PC-3 (cell line): ENCODE measurements around the gene HIBCH. TPM values are rescaled to one million over a fixed set of nuclear protein-coding genes. Genes with fewer than 3 reads are reported as not detected.
A peak's percentile ranks its signal among the peaks of the same experiment; 100 is the strongest.
"Not testable (repeated sequence)": the region's sequence is repeated elsewhere in the genome, so short reads cannot be mapped to it uniquely, and the experiment has no call there.

ENCODE experiments used
- ATAC-seq: fragments of 200-7000 bp; cut with Tn5 transposase; 2 replicates; pipeline ENCODE4 v1.9.1; 2020; ENCODE audit warnings: mild to moderate bottlenecking, moderate library complexity
- BruUV-seq: library from RNA; stranded (reverse); fragments of 400-500 nt; replicated peaks from 2 replicates; lab custom pipeline; 2021; lab: Mats Ljungman, UMichigan
- CTCF ChIA-PET: fragments of 300-600 bp; sonication (Branson Sonifier 250); formaldehyde crosslinking; loops from one replicate; lab custom pipeline; 2022; ENCODE audit warnings: antibody characterized with exemption; lab: Charles Lee
- POLR2A ChIA-PET: fragments of 300-600 bp; sonication (Branson Sonifier 250); formaldehyde crosslinking; loops from one replicate; lab custom pipeline; 2022; ENCODE audit warnings: antibody characterized with exemption; ENCODE audit not compliant: unreplicated experiment; lab: Charles Lee
- DNase-seq: peaks from one replicate; pipeline ENCODE4 v3.0.0-alpha.2; 2015
- H2AFZ ChIP-seq: fragments of 300-600 bp; sonication (generic); 2 replicates; pipeline ENCODE4 v1.6.0; 2016; ENCODE audit warnings: antibody characterized with exemption, low read length
- H3F3A ChIP-seq: fragments of 300-600 bp; sonication (generic); one replicate; pipeline ENCODE4 v1.6.0; 2017; ENCODE audit warnings: antibody characterized with exemption, low read length, control low read depth, mild to moderate bottlenecking; ENCODE audit not compliant: unreplicated experiment
- H3K27ac ChIP-seq: fragments of 300-600 bp; sonication (generic); 2 replicates; pipeline ENCODE4 v1.5.1; 2016; ENCODE audit warnings: mild to moderate bottlenecking, low read length
- H3K27me3 ChIP-seq: fragments of 300-600 bp; sonication (generic); 2 replicates; pipeline ENCODE4 v1.6.1; 2016; ENCODE audit warnings: low read length, mixed read lengths
- H3K36me3 ChIP-seq: fragments of 300-600 bp; sonication (generic); 2 replicates; pipeline ENCODE4 v1.6.1; 2016; ENCODE audit warnings: low read depth, mixed run types, low read length, mixed read lengths
- H3K4me1 ChIP-seq: fragments of 300-600 bp; sonication (generic); 2 replicates; pipeline ENCODE4 v1.5.1; 2016; ENCODE audit warnings: low read length; ENCODE audit not compliant: insufficient read depth
- H3K4me2 ChIP-seq: fragments of 300-600 bp; sonication (generic); 2 replicates; pipeline ENCODE4 v1.6.0; 2016; ENCODE audit warnings: low read length
- H3K4me3 ChIP-seq: fragments of 300-600 bp; sonication (generic); 2 replicates; pipeline ENCODE4 v1.5.1; 2016; ENCODE audit warnings: mild to moderate bottlenecking, low read length, mixed read lengths
- H3K79me2 ChIP-seq: fragments of 300-600 bp; sonication (generic); 2 replicates; pipeline ENCODE4 v1.6.1; 2017; ENCODE audit warnings: low read length, mixed read lengths
- H3K9ac ChIP-seq: fragments of 300-600 bp; sonication (generic); 2 replicates; pipeline ENCODE4 v1.6.0; 2016; ENCODE audit warnings: mild to moderate bottlenecking, low read length
- H3K9me2 ChIP-seq: fragments of 300-600 bp; sonication (generic); replicated peaks from 2 replicates; pipeline ENCODE4 v1.6.1; 2016; ENCODE audit warnings: mixed run types, low read length, mixed read lengths
- H3K9me3 ChIP-seq: fragments of 300-600 bp; sonication (generic); 2 replicates; pipeline ENCODE4 v1.6.1; 2016; ENCODE audit warnings: low read length, mixed read lengths
- H4K20me1 ChIP-seq: fragments of 300-600 bp; sonication (generic); 2 replicates; pipeline ENCODE4 v1.6.1; 2016; ENCODE audit warnings: low read length, mixed read lengths
- CTCF ChIP-seq: fragments of 300-600 bp; sonication (generic); conservative IDR thresholded peaks from 2 replicates; pipeline ENCODE4 v1.5.1; 2017; ENCODE audit warnings: antibody characterized with exemption, low read depth, mild to moderate bottlenecking, low read length
- EZH2 ChIP-seq: fragments of 300-600 bp; sonication (generic); IDR thresholded peaks from one replicate; pipeline ENCODE4 v1.6.1; 2017; ENCODE audit warnings: antibody characterized with exemption, mild to moderate bottlenecking, low read length; ENCODE audit not compliant: unreplicated experiment
- EZH2phosphoT487 ChIP-seq: fragments of 300-600 bp; sonication (generic); IDR thresholded peaks from 2 replicates; pipeline ENCODE4 v1.6.1; 2018; ENCODE audit warnings: mild to moderate bottlenecking, antibody characterized with exemption, low read length, borderline replicate concordance
- intact Hi-C: fragments of 100-400 bp; cut with micrococcal nuclease; formaldehyde crosslinking; loops from 2 replicates; pipeline ENCODE4 v1.9.0; 2023
- total RNA-seq: library from RNA; depleted of rRNA; stranded (reverse); fragments of >200 nt; gene quantifications from 2 replicates; pipeline ENCODE4 v1.2.3, GENCODE V29; 2014

Gene HIBCH
- total RNA-seq, 1 experiment from 2014 or later, result 12.0 TPM

GRCh38 chr2:190271783-190272456 lies 47.7 kb downstream of the HIBCH start:
- no peak for ATAC-seq
- H3K9me3 ChIP-seq, result no peaks in the 10 kb centered on the region
- H3K27ac ChIP-seq, result no peak overlapping the region
- no peak overlapping the region for H3K4me3 ChIP-seq
- peaks cover 18% of the 10 kb centered on the region for H3K4me1 ChIP-seq
- no peaks in the 10 kb centered on the region for H4K20me1 ChIP-seq
- H3K9ac ChIP-seq, result no peak overlapping the region
- DNase-seq, result no peak
- no peaks in the 10 kb centered on the region for H3K36me3 ChIP-seq
- no peak for TF ChIP-seq EZH2
- TF ChIP-seq CTCF, result no peak
- TF ChIP-seq EZH2phosphoT487, result no peak
- H3K79me2 ChIP-seq, result no peaks in the 10 kb centered on the region
- no peak overlapping the region for H3K4me2 ChIP-seq
- no peaks in the 10 kb centered on the region for H3F3A ChIP-seq
- POLR2A ChIA-PET, result no interaction called here
- no TSS peak for BruUV-seq
- no peaks in the 10 kb centered on the region for H3K27me3 ChIP-seq
- no peak overlapping the region for H2AFZ ChIP-seq
- no peaks in the 10 kb centered on the region for H3K9me2 ChIP-seq
- CTCF ChIA-PET, result no interaction called here
- intact Hi-C loops, result no loop called here

- peak; percentile 97 for ATAC-seq
- intact Hi-C loops, result no loop called here
- TF ChIP-seq EZH2phosphoT487 (no peak), CTCF (no peak), EZH2 (no peak)
- no peaks in the 10 kb centered on the region for H4K20me1 ChIP-seq
- no peak overlapping the region for H3K4me3 ChIP-seq
- no peaks in the 10 kb centered on the region for H3K9me2 ChIP-seq
- ChIA-PET CTCF (no interaction called here), POLR2A (no interaction called here)
- H3K9ac ChIP-seq, result no peak overlapping the region
- peaks cover 5% of the 10 kb centered on the region; the same call in 1 of the 2 replicates for H3K36me3 ChIP-seq
- peaks cover 24% of the 10 kb centered on the region for H3K4me1 ChIP-seq
- peak; percentile 82 for DNase-seq
- H2AFZ ChIP-seq, result no peak overlapping the region
- no peaks in the 10 kb centered on the region for H3K27me3 ChIP-seq
- no peak overlapping the region for H3K27ac ChIP-seq
- H3K79me2 ChIP-seq, result no peaks in the 10 kb centered on the region
- BruUV-seq, result no TSS peak
- H3K4me2 ChIP-seq, result no peak overlapping the region
- H3F3A ChIP-seq, result no peaks in the 10 kb centered on the region
- H3K9me3 ChIP-seq, result no peaks in the 10 kb centered on the region
These were observed 49.3 kb downstream of the HIBCH start for GRCh38 chr2:190270298-190270697.

DNA sequence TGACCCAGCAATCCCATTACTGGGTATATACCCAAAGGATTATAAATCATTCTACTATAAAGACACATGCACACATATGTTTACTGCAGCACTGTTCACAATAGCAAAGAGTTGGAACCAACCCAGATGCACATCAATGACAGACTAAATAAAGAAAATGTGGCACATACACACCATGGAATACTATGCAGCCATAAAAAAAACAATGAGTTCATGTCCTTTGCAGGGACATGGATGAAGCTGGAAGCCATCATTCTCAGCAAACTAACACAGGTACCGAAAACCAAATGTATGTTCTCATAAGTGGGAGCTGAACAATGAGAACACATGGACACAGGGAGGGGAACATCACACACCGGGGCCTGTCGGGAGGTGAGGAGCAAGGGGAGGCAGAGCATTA lies 49.9 kb downstream of the HIBCH start:
- H3K9me3 ChIP-seq, DNase-seq, H3F3A ChIP-seq, CTCF ChIA-PET, intact Hi-C loops, H3K27ac ChIP-seq, H3K36me3 ChIP-seq, H3K79me2 ChIP-seq, H3K9me2 ChIP-seq, H3K4me2 ChIP-seq, POLR2A ChIA-PET, H3K27me3 ChIP-seq, ATAC-seq, H2AFZ ChIP-seq, H3K9ac ChIP-seq, H3K4me3 ChIP-seq, H4K20me1 ChIP-seq, BruUV-seq: not testable (repeated sequence)
- H3K4me1 ChIP-seq, result peaks cover 24% of the 10 kb centered on the region
